H1 (cell line): ENCODE results near the gene SMTNL1.

Experiments
- CEBPB ChIP-seq: IDR thresholded peaks from 2 replicates; pipeline ENCODE4 v1.6.1; 2012; ENCODE audit warnings: low read depth, low read length
- EZH2 ChIP-seq: fragments of 200-600 bp; sonication (generic); IDR thresholded peaks from 2 replicates; pipeline ENCODE4 v1.7.1; 2012; ENCODE audit warnings: low read depth, mild to moderate bottlenecking, moderate library complexity, low read length, inconsistent platforms; ENCODE audit not compliant: severe bottlenecking
- FOSL1 ChIP-seq: IDR thresholded peaks from 2 replicates; pipeline ENCODE4 v1.6.1; 2011; ENCODE audit warnings: mild to moderate bottlenecking, low read depth, low read length, moderate library complexity; ENCODE audit not compliant: insufficient read depth
- GABPA ChIP-seq: IDR thresholded peaks from 2 replicates; pipeline ENCODE4 v1.6.1; 2011; ENCODE audit warnings: mild to moderate bottlenecking, low read length, moderate library complexity, borderline replicate concordance; ENCODE audit not compliant: insufficient read depth
- POLR2A ChIP-seq, 2 experiments: IDR thresholded peaks; 1 replicate in 1 of 2; 2 replicates in 1 of 2; pipeline ENCODE4 v1.6.1; 2011; ENCODE audit warnings: low read depth in 2 of 2, low read length in 2 of 2, mild to moderate bottlenecking in 2 of 2; ENCODE audit errors: control extremely low read depth in 1 of 2
- TF ChIP-seq, protein P1 (sequence below), 3 experiments: IDR thresholded peaks; 1 replicate in 2 of 3; 2 replicates in 1 of 3; pipeline versions ENCODE4 v1.5.1 to v1.6.1; 2011; ENCODE audit warnings: low read length in 3 of 3, mild to moderate bottlenecking in 3 of 3, inconsistent platforms in 2 of 3, low read depth in 1 of 3, moderate library complexity in 1 of 3; ENCODE audit not compliant: insufficient read depth in 1 of 3; ENCODE audit errors: control extremely low read depth in 1 of 3

DNA sequence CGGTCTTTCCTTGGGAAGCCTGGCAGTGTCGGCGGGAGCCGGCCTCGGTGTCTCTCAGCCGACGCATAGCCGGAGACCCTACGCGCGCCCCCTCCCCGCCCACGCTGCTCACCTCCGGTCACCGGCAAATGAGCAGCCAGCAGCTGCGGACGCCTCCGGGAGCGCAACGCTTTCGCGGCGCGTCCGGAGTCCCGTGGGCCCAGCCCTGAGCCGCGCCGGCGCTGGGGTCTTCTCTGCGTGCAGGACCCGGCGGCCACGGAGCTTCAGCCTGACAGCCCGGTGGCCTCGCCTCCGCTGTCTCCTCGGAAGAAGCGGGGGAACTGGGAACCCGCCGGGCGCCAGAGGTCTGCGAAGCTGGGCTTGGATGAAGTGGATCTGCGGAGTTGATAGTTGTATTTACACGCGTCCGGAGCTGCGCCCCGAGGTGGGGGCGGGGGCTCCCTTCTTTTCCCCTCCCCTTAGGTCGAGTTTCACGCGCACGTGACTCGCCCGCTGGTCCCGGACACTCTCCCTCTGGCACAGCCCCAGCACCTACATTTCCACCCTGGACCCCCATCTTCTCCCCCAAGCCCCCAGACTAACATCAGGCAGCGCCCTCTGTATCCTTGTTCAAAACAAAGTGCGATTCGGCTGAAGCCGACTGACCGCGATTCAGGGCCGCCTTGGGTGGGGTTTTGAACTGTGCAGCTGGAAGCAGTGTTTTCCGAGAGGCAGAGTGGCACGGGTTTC lies 21.9 kb upstream of the SMTNL1 start, which contains the start of gene SLC43A1:
- TF ChIP-seq EZH2, result no peak
- no peak for TF ChIP-seq CEBPB
- no peak; a peak in 1 of 3 replicates for TF ChIP-seq POLR2A (IDR thresholded peaks at IDR 0.05; ENCODE audit: control extremely low read depth in 1 of 2, low read depth in 2 of 2, low read length in 2 of 2)
- TF ChIP-seq, protein P1, sequence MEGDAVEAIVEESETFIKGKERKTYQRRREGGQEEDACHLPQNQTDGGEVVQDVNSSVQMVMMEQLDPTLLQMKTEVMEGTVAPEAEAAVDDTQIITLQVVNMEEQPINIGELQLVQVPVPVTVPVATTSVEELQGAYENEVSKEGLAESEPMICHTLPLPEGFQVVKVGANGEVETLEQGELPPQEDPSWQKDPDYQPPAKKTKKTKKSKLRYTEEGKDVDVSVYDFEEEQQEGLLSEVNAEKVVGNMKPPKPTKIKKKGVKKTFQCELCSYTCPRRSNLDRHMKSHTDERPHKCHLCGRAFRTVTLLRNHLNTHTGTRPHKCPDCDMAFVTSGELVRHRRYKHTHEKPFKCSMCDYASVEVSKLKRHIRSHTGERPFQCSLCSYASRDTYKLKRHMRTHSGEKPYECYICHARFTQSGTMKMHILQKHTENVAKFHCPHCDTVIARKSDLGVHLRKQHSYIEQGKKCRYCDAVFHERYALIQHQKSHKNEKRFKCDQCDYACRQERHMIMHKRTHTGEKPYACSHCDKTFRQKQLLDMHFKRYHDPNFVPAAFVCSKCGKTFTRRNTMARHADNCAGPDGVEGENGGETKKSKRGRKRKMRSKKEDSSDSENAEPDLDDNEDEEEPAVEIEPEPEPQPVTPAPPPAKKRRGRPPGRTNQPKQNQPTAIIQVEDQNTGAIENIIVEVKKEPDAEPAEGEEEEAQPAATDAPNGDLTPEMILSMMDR (IDR thresholded peaks at IDR 0.05; ENCODE audit: control extremely low read depth in 1 of 3, insufficient read depth in 1 of 3, low read depth in 1 of 3, low read length in 3 of 3), result no peak
- TF ChIP-seq FOSL1, result no peak
- peak; percentile 17; the same call in 1 of the 2 replicates for TF ChIP-seq GABPA
